GM13977 (cell line): ENCODE measurements around the gene ACACA.

Source experiments
- DNase-seq: peaks from one replicate; pipeline ENCODE4 v3.0.0; 2012; ENCODE audit warnings: low spot score
- CTCF ChIP-seq: IDR thresholded peaks from 2 replicates; pipeline ENCODE4 v1.5.1; 2012; ENCODE audit warnings: mild to moderate bottlenecking, control low read depth; ENCODE audit not compliant: insufficient read depth; ENCODE audit errors: extremely low read depth, missing control alignments
- in situ Hi-C: fragments of 300-500 bp; cut with MboI; formaldehyde crosslinking; loops from one replicate; pipeline ENCODE4 v1.12.0; 2022; ENCODE audit warnings: low sequenced_read_pairs, low pct_unique_long_range_greater_than_20kb, mixed read lengths, inconsistent platforms; ENCODE audit not compliant: unreplicated experiment

ACACA gene

GRCh38 chr17:37100231-37100630 lies 306.4 kb downstream of the ACACA start:
- in situ Hi-C loops, result no loop called here
- no peak for DNase-seq

GRCh38 chr17:37098910-37099664 lies 307.5 kb downstream of the ACACA start:
- in situ Hi-C loops, result no loop called here
- no peak for DNase-seq
- TF ChIP-seq CTCF, result no peak

More at GRCh38 chr17:37100231-37100630, 306.4 kb downstream of the ACACA start:
- no peak for TF ChIP-seq CTCF

GRCh38 chr17:37098152-37098551 lies 308.5 kb downstream of the ACACA start:
- in situ Hi-C loops, result no loop called here
- TF ChIP-seq CTCF, result no peak
- DNase-seq, result no peak

- in situ Hi-C loops, result no loop called here
- no peak for TF ChIP-seq CTCF
- DNase-seq, result no peak
Observed at GRCh38 chr17:37097154-37097553, 309.5 kb downstream of the ACACA start.

GRCh38 chr17:37096071-37096470 lies 310.6 kb downstream of the ACACA start:
- in situ Hi-C loops, result no loop called here
- no peak for TF ChIP-seq CTCF
- no peak for DNase-seq

- in situ Hi-C loops, result no loop called here
- no peak for DNase-seq
- no peak for TF ChIP-seq CTCF
Observed at GRCh38 chr17:37094391-37094790, 312.2 kb downstream of the ACACA start.
